Fibroblast of mammary gland (primary cell): Measurements from ENCODE around the gene ZBTB7C.

Source experiments
- DNase-seq: peaks from one replicate; pipeline ENCODE4 v3.0.0-alpha.2; 2010; ENCODE audit warnings: low read depth
- H3K4me3 ChIP-seq: 2 replicates; pipeline ENCODE4 v1.5.1; 2011; ENCODE audit warnings: low read depth, mild to moderate bottlenecking, low read length, moderate library complexity; ENCODE audit not compliant: control insufficient read depth
- TF ChIP-seq, protein P1 (sequence below): conservative IDR thresholded peaks from 2 replicates; pipeline ENCODE4 v1.5.1; 2011; ENCODE audit warnings: low read depth, low read length, inconsistent platforms; ENCODE audit not compliant: control insufficient read depth, insufficient read depth

Gene ZBTB7C

DNA sequence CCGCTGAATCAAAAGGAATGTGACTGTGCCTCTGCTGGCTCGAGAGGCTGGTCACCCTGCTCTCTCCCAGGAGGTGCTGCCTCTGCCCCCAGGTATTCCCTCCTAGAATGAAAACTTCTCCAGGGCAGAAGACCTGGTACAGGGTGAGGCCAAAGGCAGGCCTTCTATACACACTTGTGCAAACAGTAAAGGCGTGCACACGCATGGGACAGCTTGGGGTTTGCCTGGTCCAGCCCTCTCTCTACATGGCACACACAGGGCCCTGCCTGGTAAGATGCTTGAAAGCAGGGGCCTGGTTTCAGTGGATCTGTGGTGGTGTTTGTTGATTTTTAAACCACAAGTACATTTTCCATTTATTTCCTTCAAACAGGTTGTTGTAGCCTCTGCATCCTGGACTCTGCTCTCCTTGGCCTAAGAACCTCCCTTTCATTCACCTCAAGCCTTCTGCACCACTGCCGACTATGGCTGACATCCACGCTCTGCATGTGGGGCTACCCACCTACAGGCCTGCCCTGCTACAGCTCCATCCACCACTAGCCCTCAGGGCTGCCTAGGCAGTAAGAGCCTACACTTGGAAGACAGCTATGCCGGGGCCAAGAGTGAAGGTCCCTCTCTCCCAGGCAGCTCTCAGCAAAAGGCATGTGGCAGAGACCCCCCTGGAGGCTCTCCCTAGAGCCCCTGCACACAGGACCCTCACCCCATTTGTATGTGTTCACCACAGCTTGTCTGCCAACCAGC lies 190.7 kb downstream of the ZBTB7C start:
- no peak for DNase-seq

DNA sequence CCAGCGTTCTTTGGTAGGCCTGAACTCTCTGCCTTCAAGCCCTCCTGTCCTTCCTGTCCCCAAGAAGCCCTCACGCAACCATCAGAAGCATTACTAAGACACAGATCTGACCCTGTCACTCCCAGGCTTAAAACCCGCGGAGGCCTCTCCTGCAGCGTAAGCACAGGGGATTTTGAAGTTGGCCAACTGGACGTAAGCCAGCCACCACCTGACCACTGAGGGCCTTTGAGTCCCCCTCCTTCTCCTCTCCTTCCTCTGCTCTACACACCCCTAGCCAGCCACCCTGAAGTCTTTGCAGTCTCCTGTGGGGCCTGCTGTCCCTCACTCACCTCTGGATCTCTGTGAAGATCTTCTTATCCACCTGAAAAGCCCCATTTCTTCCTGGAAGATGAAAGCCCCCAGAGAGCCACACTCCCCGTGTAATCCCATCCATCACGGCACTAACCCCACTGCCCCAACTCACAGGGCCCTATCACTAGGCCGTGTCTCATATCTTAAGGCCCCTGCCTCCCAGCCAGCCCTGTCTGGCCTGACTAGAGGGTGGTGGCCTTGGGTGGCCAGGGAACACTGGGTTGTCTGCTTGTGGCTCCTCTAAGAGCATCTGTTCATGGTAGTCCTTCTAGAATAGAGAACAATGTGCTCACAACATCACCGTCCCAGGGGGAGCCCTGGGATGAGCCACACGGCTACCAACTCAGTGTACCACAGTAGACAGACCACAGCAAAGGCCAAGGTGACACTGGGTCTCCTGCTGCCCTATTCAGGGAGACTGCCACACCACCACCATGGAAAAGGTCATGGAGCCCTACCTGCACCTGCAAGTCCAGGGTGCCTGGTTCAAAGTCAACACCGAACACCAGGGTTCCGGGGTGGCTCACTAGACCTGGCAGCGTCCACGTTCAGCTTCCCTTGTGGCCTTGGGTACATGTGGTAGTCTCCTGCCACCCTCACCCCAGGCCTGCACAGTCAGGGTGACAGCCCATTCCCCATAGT lies 191.6 kb downstream of the ZBTB7C start:
- DNase-seq: no peak
- TF ChIP-seq, protein P1, sequence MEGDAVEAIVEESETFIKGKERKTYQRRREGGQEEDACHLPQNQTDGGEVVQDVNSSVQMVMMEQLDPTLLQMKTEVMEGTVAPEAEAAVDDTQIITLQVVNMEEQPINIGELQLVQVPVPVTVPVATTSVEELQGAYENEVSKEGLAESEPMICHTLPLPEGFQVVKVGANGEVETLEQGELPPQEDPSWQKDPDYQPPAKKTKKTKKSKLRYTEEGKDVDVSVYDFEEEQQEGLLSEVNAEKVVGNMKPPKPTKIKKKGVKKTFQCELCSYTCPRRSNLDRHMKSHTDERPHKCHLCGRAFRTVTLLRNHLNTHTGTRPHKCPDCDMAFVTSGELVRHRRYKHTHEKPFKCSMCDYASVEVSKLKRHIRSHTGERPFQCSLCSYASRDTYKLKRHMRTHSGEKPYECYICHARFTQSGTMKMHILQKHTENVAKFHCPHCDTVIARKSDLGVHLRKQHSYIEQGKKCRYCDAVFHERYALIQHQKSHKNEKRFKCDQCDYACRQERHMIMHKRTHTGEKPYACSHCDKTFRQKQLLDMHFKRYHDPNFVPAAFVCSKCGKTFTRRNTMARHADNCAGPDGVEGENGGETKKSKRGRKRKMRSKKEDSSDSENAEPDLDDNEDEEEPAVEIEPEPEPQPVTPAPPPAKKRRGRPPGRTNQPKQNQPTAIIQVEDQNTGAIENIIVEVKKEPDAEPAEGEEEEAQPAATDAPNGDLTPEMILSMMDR: no peak
- H3K4me3 ChIP-seq: no peak overlapping the region

More for the DNA sequence above, 190.7 kb downstream of the ZBTB7C start:
- H3K4me3 ChIP-seq: no peak overlapping the region
- TF ChIP-seq, protein P1: no peak

- H3K4me3 ChIP-seq: no peak overlapping the region
- DNase-seq: no peak
- TF ChIP-seq, protein P1: no peak
These were observed 192.4 kb downstream of the ZBTB7C start for GRCh38 chr18:48216639-48217257.

- DNase-seq: no peak
- TF ChIP-seq, protein P1: no peak
- H3K4me3 ChIP-seq: no peak overlapping the region
These were observed 193.1 kb downstream of the ZBTB7C start for GRCh38 chr18:48215876-48216638.

DNA sequence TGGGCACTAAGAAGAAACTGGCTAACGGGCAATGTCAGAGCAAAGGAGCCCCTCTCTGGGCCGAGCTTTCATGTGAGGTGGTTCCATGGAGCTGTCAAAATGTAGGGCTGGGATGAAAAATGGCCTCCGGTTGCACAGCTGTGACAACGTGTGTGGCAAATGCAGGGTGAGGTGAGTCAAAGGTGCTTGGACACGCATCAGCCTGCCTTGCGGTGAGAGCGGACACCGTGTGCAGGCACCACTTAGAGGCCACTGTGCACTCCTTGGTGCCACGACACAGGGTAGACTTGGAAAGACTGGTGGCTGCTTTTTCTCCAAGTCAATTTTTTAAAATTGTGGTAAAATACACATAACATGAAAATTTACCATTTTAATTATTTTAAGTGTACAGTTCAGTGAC lies 195.4 kb downstream of the ZBTB7C start:
- TF ChIP-seq, protein P1: no peak
- H3K4me3 ChIP-seq: no peak overlapping the region
- no peak for DNase-seq
